ENCODE measurements around the gene GPR107.

GRCh38 chr9:130143279-130143893 lies 89.7 kb downstream of the GPR107 start:
- TF ChIP-seq CTCF (IDR thresholded peaks at IDR 0.05), result no peak
- TF ChIP-seq POLR2A (IDR thresholded peaks at IDR 0.05), result no peak
